ENCODE measurements around the gene CST9. TPM values are rescaled to one million over a fixed set of nuclear protein-coding genes. Genes with fewer than 3 reads are reported as not detected.

CST9 gene
- total and polyA plus RNA-seq, 2 of the 13 experiments (the other 11 are each of a cell fraction or from before 2014, with no cell fraction given): 0.07 TPM; not detected in 1

GRCh38 chr20:23645575-23645974 lies 39.9 kb upstream of the CST9 start:
- no peak for TF ChIP-seq ZNF574 (CRISPR knock-in tag; IDR thresholded peaks at IDR 0.05)
- TF ChIP-seq, protein P1, sequence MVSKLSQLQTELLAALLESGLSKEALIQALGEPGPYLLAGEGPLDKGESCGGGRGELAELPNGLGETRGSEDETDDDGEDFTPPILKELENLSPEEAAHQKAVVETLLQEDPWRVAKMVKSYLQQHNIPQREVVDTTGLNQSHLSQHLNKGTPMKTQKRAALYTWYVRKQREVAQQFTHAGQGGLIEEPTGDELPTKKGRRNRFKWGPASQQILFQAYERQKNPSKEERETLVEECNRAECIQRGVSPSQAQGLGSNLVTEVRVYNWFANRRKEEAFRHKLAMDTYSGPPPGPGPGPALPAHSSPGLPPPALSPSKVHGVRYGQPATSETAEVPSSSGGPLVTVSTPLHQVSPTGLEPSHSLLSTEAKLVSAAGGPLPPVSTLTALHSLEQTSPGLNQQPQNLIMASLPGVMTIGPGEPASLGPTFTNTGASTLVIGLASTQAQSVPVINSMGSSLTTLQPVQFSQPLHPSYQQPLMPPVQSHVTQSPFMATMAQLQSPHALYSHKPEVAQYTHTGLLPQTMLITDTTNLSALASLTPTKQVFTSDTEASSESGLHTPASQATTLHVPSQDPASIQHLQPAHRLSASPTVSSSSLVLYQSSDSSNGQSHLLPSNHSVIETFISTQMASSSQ (IDR thresholded peaks at IDR 0.05; ENCODE audit: low read depth): no peak
- TF ChIP-seq, protein P1 (CRISPR knock-in tag; IDR thresholded peaks at IDR 0.05; ENCODE audit: borderline replicate concordance): no peak
- TF ChIP-seq SATB2 (CRISPR knock-in tag; IDR thresholded peaks at IDR 0.05): no peak
- TF ChIP-seq ZNF816 (CRISPR knock-in tag; IDR thresholded peaks at IDR 0.05; ENCODE audit: borderline replicate concordance): no peak
- TF ChIP-seq ZNF782 (CRISPR knock-in tag; IDR thresholded peaks at IDR 0.05; ENCODE audit: borderline replicate concordance): no peak
- DNase-seq (ENCODE audit: low spot score) (no peak), ATAC-seq (no peak), FAIRE-seq (no peak)
- Histone ChIP-seq H3K9ac (ENCODE audit: insufficient read depth, low read depth, low read length) (no peak overlapping the region), H4K20me1 (ENCODE audit: insufficient read depth, low read length) (no peaks in the 10 kb centered on the region), H3K36me3 (replicated peaks in 1 of 2; ENCODE audit: control insufficient read depth in 1 of 2, insufficient read depth in 2 of 2, low read length in 2 of 2) (no peaks in the 10 kb centered on the region), H3K4me2 (ENCODE audit: low read depth, low read length) (no peak overlapping the region), H3K9me3 (ENCODE audit: low read length) (no peaks in the 10 kb centered on the region), H3K79me2 (ENCODE audit: insufficient read depth, low read length) (no peaks in the 10 kb centered on the region), H3K4me1 (ENCODE audit: insufficient read depth, low read length) (peaks cover 47% of the 10 kb centered on the region), H3K27ac (ENCODE audit: extremely low read length, insufficient read depth, low read length) (no peak overlapping the region), H2AFZ (ENCODE audit: low read length) (no peak overlapping the region), H3K4me3 (replicated peaks in 1 of 3; ENCODE audit: insufficient read depth in 1 of 3, low read depth in 2 of 3, low read length in 3 of 3) (no peak overlapping the region), H3K27me3 (ENCODE audit: control insufficient read depth in 1 of 2, insufficient read depth in 2 of 2, low read length in 2 of 2) (no peaks in the 10 kb centered on the region)
- CTCF ChIA-PET (ENCODE audit: low intra/inter-chr PET ratio, low total read pairs): no interaction called here
- BruUV-seq (replicated peaks): no TSS peak
- POLR2A ChIA-PET: no interaction called here
- in situ Hi-C loops (cut with HindIII; ENCODE audit: extremely low pct_ligation_motif_present, low pct_unique_long_range_greater_than_20kb) (no loop called here), intact Hi-C loops (cut with micrococcal nuclease; ENCODE audit: unreplicated experiment) (no loop called here)
- WGBS (ENCODE audit: low lambda C conversion rate): 80% methylated on average over 1 of the region's 1 CpG

Measured in HepG2 (cell line).